ENCODE data around the gene NKAIN1. TPM values are rescaled to one million over a fixed set of nuclear protein-coding genes. Genes with fewer than 3 reads are reported as not detected.

The NKAIN1 gene
- polyA plus RNA-seq, 1 donor (not counting 4 experiments of a cell fraction or from before 2014, with no cell fraction given) = not detected

DNA sequence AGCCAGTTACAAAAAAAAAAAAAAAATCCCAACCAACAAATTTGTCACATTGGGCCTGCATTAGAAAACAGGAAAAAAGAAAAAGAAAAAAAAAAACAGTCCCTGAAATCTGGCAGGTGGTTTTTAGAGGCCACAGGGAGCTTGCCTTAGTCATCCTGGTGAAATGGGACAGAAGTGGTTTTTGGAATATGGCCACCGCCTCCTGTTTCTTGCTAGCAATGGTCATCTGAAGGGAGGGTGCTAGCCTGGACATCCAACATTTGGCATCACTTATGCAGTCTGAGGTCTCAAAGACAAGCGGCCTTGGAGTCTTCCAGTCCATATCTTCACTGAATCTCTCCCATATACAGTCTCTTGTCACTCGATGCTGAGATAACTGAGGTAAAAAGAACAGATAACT lies 20.1 kb upstream of the NKAIN1 start:
- Histone ChIP-seq H3K27ac (ENCODE audit: control insufficient read depth, insufficient read depth, low read length) (no peak overlapping the region), H3K4me3 (ENCODE audit: control insufficient read depth in 2 of 3, extremely low read depth in 1 of 3, insufficient read depth in 2 of 3, low read depth in 1 of 3, low read length in 3 of 3) (no peak overlapping the region), H2AFZ (ENCODE audit: control insufficient read depth, low read length) (no peak overlapping the region), H3K27me3 (ENCODE audit: control insufficient read depth, extremely low read depth, insufficient read depth, low read length) (no peaks in the 10 kb centered on the region), H3K36me3 (ENCODE audit: control insufficient read depth in 2 of 2, extremely low read depth in 1 of 2, insufficient read depth in 2 of 2, low read length in 2 of 2) (peaks cover 9 to 11% of the 10 kb centered on the region in 2 experiments), H3K79me2 (ENCODE audit: control insufficient read depth, insufficient read depth, low read length) (no peaks in the 10 kb centered on the region), H3K9me1 (ENCODE audit: control insufficient read depth, extremely low read depth, insufficient read depth, low read length) (no peaks in the 10 kb centered on the region), H3K4me2 (ENCODE audit: control insufficient read depth, extremely low read depth, insufficient read depth, low read depth, low read length) (no peak overlapping the region), H4K20me1 (ENCODE audit: control insufficient read depth, extremely low read depth, insufficient read depth, low read length) (no peaks in the 10 kb centered on the region), H3K9ac (ENCODE audit: control insufficient read depth, extremely low read depth, insufficient read depth, low read length) (no peak overlapping the region), H3K4me1 (ENCODE audit: control insufficient read depth, extremely low read depth, insufficient read depth, low read length) (no peaks in the 10 kb centered on the region), H3K9me3 (ENCODE audit: control insufficient read depth, low read depth, low read length) (no peaks in the 10 kb centered on the region)
- FAIRE-seq (no peak), DNase-seq (ENCODE audit: low read depth, low spot score) (no peak)
- TF ChIP-seq, protein P1, sequence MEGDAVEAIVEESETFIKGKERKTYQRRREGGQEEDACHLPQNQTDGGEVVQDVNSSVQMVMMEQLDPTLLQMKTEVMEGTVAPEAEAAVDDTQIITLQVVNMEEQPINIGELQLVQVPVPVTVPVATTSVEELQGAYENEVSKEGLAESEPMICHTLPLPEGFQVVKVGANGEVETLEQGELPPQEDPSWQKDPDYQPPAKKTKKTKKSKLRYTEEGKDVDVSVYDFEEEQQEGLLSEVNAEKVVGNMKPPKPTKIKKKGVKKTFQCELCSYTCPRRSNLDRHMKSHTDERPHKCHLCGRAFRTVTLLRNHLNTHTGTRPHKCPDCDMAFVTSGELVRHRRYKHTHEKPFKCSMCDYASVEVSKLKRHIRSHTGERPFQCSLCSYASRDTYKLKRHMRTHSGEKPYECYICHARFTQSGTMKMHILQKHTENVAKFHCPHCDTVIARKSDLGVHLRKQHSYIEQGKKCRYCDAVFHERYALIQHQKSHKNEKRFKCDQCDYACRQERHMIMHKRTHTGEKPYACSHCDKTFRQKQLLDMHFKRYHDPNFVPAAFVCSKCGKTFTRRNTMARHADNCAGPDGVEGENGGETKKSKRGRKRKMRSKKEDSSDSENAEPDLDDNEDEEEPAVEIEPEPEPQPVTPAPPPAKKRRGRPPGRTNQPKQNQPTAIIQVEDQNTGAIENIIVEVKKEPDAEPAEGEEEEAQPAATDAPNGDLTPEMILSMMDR (optimal IDR thresholded peaks at IDR 0.05 in 1 of 3, IDR thresholded peaks at IDR 0.05 in 1 of 3, conservative IDR thresholded peaks at IDR 0.05 in 1 of 3; ENCODE audit: extremely low read depth in 1 of 3, insufficient read depth in 2 of 3, low read length in 3 of 3) = no peak
- TF ChIP-seq EZH2 (IDR thresholded peaks at IDR 0.05; ENCODE audit: low read length) = no peak
- dilution Hi-C loops (cut with MboI; ENCODE audit: extremely low pct_ligation_motif_present, low sequenced_read_pairs) = no loop called here

DNA sequence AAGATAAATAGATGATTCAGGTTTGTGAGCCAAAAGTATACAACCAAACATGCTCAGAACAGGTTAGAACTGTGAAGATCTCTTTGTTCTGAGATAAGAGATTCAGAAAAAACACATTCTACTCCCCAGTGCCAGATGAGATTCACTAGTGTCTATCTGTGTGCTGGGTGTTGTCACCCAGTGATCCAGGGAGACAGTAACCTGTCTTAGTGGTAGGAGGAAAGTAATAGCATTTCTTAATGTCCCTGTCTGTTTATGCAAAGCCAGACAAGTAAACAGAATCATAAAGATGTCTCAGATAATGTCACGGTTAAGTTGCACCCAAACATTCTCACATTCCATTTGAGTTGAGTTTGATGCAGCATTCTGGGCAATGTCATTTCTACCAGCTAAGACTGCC lies 18.9 kb upstream of the NKAIN1 start:
- Histone ChIP-seq H3K27me3 (ENCODE audit: control insufficient read depth, extremely low read depth, insufficient read depth, low read length) (no peaks in the 10 kb centered on the region), H3K4me1 (ENCODE audit: control insufficient read depth, extremely low read depth, insufficient read depth, low read length) (no peaks in the 10 kb centered on the region), H3K4me3 (ENCODE audit: control insufficient read depth in 2 of 3, extremely low read depth in 1 of 3, insufficient read depth in 2 of 3, low read depth in 1 of 3, low read length in 3 of 3) (no peak overlapping the region), H2AFZ (ENCODE audit: control insufficient read depth, low read length) (no peak overlapping the region), H3K4me2 (ENCODE audit: control insufficient read depth, extremely low read depth, insufficient read depth, low read depth, low read length) (no peak overlapping the region), H3K9me1 (ENCODE audit: control insufficient read depth, extremely low read depth, insufficient read depth, low read length) (no peaks in the 10 kb centered on the region), H3K27ac (ENCODE audit: control insufficient read depth, insufficient read depth, low read length) (no peak overlapping the region), H3K36me3 (ENCODE audit: control insufficient read depth in 2 of 2, extremely low read depth in 1 of 2, insufficient read depth in 2 of 2, low read length in 2 of 2) (peaks cover 8 to 10% of the 10 kb centered on the region in 2 experiments), H4K20me1 (ENCODE audit: control insufficient read depth, extremely low read depth, insufficient read depth, low read length) (no peaks in the 10 kb centered on the region), H3K79me2 (ENCODE audit: control insufficient read depth, insufficient read depth, low read length) (no peaks in the 10 kb centered on the region), H3K9ac (ENCODE audit: control insufficient read depth, extremely low read depth, insufficient read depth, low read length) (no peak overlapping the region), H3K9me3 (ENCODE audit: control insufficient read depth, low read depth, low read length) (no peaks in the 10 kb centered on the region)
- dilution Hi-C loops (cut with MboI; ENCODE audit: extremely low pct_ligation_motif_present, low sequenced_read_pairs) = no loop called here
- DNase-seq (ENCODE audit: low read depth, low spot score) (no peak), FAIRE-seq (no peak)
- no peak for TF ChIP-seq EZH2 (IDR thresholded peaks at IDR 0.05; ENCODE audit: low read length)

DNA sequence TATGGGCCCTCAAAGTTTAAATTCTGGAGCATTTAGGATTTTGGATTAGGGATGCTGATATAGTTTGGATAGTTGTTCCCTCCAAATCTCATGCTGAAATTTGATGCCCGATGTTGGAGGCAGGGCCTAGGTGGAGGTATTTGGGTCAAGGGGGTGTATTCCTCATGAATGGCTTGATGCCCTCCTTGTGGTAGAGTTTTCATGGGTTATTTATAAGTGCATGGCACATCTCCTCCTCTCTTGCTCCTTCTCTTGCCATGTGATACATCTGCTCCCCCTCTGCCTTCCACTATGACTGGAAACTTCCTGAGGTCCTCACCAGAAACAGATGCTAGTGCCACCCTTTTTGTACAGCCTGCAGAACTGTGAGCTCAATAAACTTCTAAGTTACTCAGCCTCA lies 17.5 kb upstream of the NKAIN1 start:
- Histone ChIP-seq H3K4me2 (ENCODE audit: control insufficient read depth, extremely low read depth, insufficient read depth, low read depth, low read length) (no peak overlapping the region), H3K36me3 (ENCODE audit: control insufficient read depth in 2 of 2, extremely low read depth in 1 of 2, insufficient read depth in 2 of 2, low read length in 2 of 2) (peaks cover 8 to 10% of the 10 kb centered on the region in 2 experiments), H3K27ac (ENCODE audit: control insufficient read depth, insufficient read depth, low read length) (no peak overlapping the region), H3K27me3 (ENCODE audit: control insufficient read depth, extremely low read depth, insufficient read depth, low read length) (no peaks in the 10 kb centered on the region), H3K4me1 (ENCODE audit: control insufficient read depth, extremely low read depth, insufficient read depth, low read length) (no peaks in the 10 kb centered on the region), H3K9me1 (ENCODE audit: control insufficient read depth, extremely low read depth, insufficient read depth, low read length) (no peaks in the 10 kb centered on the region), H4K20me1 (ENCODE audit: control insufficient read depth, extremely low read depth, insufficient read depth, low read length) (no peaks in the 10 kb centered on the region), H3K9me3 (ENCODE audit: control insufficient read depth, low read depth, low read length) (no peaks in the 10 kb centered on the region), H3K9ac (ENCODE audit: control insufficient read depth, extremely low read depth, insufficient read depth, low read length) (no peak overlapping the region), H3K79me2 (ENCODE audit: control insufficient read depth, insufficient read depth, low read length) (no peaks in the 10 kb centered on the region), H3K4me3 (ENCODE audit: control insufficient read depth in 2 of 3, extremely low read depth in 1 of 3, insufficient read depth in 2 of 3, low read depth in 1 of 3, low read length in 3 of 3) (no peak overlapping the region), H2AFZ (ENCODE audit: control insufficient read depth, low read length) (no peak overlapping the region)
- dilution Hi-C loops (cut with MboI; ENCODE audit: extremely low pct_ligation_motif_present, low sequenced_read_pairs) = no loop called here
- no peak for FAIRE-seq
- TF ChIP-seq, protein P1 (optimal IDR thresholded peaks at IDR 0.05 in 1 of 3, IDR thresholded peaks at IDR 0.05 in 1 of 3, conservative IDR thresholded peaks at IDR 0.05 in 1 of 3; ENCODE audit: extremely low read depth in 1 of 3, insufficient read depth in 2 of 3, low read length in 3 of 3) = no peak
- TF ChIP-seq EZH2 (IDR thresholded peaks at IDR 0.05; ENCODE audit: low read length) = no peak
- DNase-seq (ENCODE audit: low read depth, low spot score) = no peak
